Astrocyte (in vitro differentiated cells and primary cell): ENCODE data around the gene RGPD3.

Source experiments
- EZH2 ChIP-seq: IDR thresholded peaks from 2 replicates; pipeline ENCODE4 v1.6.1; 2012; ENCODE audit warnings: mild to moderate bottlenecking, low read length, inconsistent platforms; ENCODE audit not compliant: insufficient read depth
- TF ChIP-seq, protein P1 (sequence below): IDR thresholded peaks from 2 replicates; pipeline ENCODE4 v1.5.1; 2011; ENCODE audit warnings: low read depth, mild to moderate bottlenecking, inconsistent platforms, low read length, moderate library complexity; ENCODE audit not compliant: insufficient read depth

DNA sequence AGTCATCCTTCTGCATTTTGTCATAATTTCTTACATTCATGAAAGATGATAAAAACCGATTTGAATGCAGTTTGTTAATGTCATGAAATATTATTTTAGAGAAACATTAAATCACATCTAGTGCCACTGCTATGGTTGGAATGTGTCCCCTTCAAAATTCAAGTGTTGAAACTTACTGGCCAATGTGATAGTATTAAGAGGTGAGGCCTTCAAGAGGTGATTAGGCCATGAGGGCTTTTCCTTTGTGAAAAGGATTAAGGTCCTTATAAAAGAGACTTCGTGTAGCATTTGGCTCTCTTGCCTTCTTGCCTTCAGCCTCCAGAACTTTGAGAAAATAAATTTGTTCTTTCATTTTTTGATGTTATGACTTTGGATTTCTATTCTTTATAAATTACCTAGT, 117.2 kb downstream of the RGPD3 start:
- TF ChIP-seq, protein P1, sequence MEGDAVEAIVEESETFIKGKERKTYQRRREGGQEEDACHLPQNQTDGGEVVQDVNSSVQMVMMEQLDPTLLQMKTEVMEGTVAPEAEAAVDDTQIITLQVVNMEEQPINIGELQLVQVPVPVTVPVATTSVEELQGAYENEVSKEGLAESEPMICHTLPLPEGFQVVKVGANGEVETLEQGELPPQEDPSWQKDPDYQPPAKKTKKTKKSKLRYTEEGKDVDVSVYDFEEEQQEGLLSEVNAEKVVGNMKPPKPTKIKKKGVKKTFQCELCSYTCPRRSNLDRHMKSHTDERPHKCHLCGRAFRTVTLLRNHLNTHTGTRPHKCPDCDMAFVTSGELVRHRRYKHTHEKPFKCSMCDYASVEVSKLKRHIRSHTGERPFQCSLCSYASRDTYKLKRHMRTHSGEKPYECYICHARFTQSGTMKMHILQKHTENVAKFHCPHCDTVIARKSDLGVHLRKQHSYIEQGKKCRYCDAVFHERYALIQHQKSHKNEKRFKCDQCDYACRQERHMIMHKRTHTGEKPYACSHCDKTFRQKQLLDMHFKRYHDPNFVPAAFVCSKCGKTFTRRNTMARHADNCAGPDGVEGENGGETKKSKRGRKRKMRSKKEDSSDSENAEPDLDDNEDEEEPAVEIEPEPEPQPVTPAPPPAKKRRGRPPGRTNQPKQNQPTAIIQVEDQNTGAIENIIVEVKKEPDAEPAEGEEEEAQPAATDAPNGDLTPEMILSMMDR: no peak
- no peak for TF ChIP-seq EZH2
